Tibial nerve (tissue), 4 donors: ENCODE results near the gene MACROH2A2. TPM values are rescaled to one million over a fixed set of nuclear protein-coding genes. Genes with fewer than 3 reads are reported as not detected.

Source experiments
- DNase-seq, 2 donors: peaks; one replicate each; pipeline ENCODE4 v3.0.0-alpha.2; 2019; ENCODE audit warnings: low spot score in 2 of 2
- H3K27ac ChIP-seq, 4 donors: fragments of 200-600 bp; sonication (generic) in 3 of 4; one replicate each; pipeline ENCODE4 v1.5.1; 2017 to 2019; ENCODE audit warnings: mild to moderate bottlenecking in 1 of 4
- H3K27me3 ChIP-seq, 2 donors: fragments of 200-600 bp; sonication (generic) in 1 of 2; one replicate each; pipeline versions ENCODE4 v1.5.1 to v1.6.0; 2017 to 2019
- H3K36me3 ChIP-seq, 3 donors: fragments of 200-600 bp; sonication (generic); one replicate each; pipeline ENCODE4 v1.5.1; 2018 to 2019
- H3K4me1 ChIP-seq, 4 donors: fragments of 200-600 bp; sonication (generic) in 3 of 4; one replicate each; pipeline ENCODE4 v1.5.1; 2017 to 2019
- H3K4me3 ChIP-seq, 4 donors: fragments of 200-600 bp; sonication (generic) in 3 of 4; one replicate each; pipeline ENCODE4 v1.5.1; 2017 to 2019; ENCODE audit warnings: mild to moderate bottlenecking in 1 of 4, moderate library complexity in 1 of 4
- H3K9me3 ChIP-seq, 4 donors: fragments of 200-600 bp; sonication (generic) in 3 of 4; one replicate each; pipeline ENCODE4 v1.5.1; 2017 to 2019
- CTCF ChIP-seq, 5 experiments: fragments of 200-600 bp in 3 of 5; fragments of 450-650 bp in 2 of 5; sonication (generic) in 3 of 5; IDR thresholded peaks; one replicate each; pipeline ENCODE4 v1.5.1; 2016 to 2019; ENCODE audit warnings: antibody characterized with exemption in 5 of 5, mild to moderate bottlenecking in 3 of 5, moderate library complexity in 2 of 5
- EP300 ChIP-seq, 2 donors: sonication (generic); formaldehyde crosslinking; IDR thresholded peaks; one replicate each; pipeline ENCODE4 v1.6.1; 2017; ENCODE audit warnings: antibody characterized with exemption in 2 of 2, mild to moderate bottlenecking in 1 of 2
- POLR2A ChIP-seq, 2 donors: fragments of 450-650 bp; IDR thresholded peaks; one replicate each; pipeline ENCODE4 v1.6.1; 2017; ENCODE audit warnings: antibody characterized with exemption in 2 of 2, mild to moderate bottlenecking in 2 of 2, moderate library complexity in 2 of 2
- WGBS, 2 donors: methylation state at CpG; one replicate each; pipeline ENCODE4 v1.1.5; 2018; 5-methylcytosine and 5-hydroxymethylcytosine counted together
- total RNA-seq, 4 donors: library from RNA; depleted of rRNA; stranded (reverse); fragments of >200 nt; gene quantifications; one replicate each; pipeline ENCODE4 v1.1.0, GENCODE V29; 2016

The MACROH2A2 gene
- total RNA-seq, 4 donors from 2014 or later = 4.6 to 11.1 (median 8.9) TPM

- DNase-seq = no peak
- peaks cover 0 to 29% (median 0%) of the 10 kb centered on the region in 3 donors for H3K36me3 ChIP-seq
These were observed 72.3 kb downstream of the MACROH2A2 start for GRCh38 chr10:70124918-70125317.

GRCh38 chr10:70125918-70126552 is 73.4 kb downstream of the MACROH2A2 start:
- Histone ChIP-seq H3K36me3 (peaks cover 0 to 18% (median 0%) of the 10 kb centered on the region in 3 donors), H3K27me3 (no peaks in the 10 kb centered on the region), H3K4me3 (no peak overlapping the region), H3K27ac (no peak overlapping the region), H3K4me1 (peaks cover 0 to 6% (median under 1%) of the 10 kb centered on the region in 4 donors), H3K9me3 (no peaks in the 10 kb centered on the region)
- 63 to 73% methylated on average over 5 of the region's 5 CpGs for WGBS, 2 donors
- TF ChIP-seq EP300 (IDR thresholded peaks at IDR 0.05) (no peak), POLR2A (IDR thresholded peaks at IDR 0.05) (no peak), CTCF (IDR thresholded peaks at IDR 0.05) (no peak)
- no peak for DNase-seq

More at GRCh38 chr10:70124918-70125317, 72.3 kb downstream of the MACROH2A2 start:
- Histone ChIP-seq H3K27me3 (no peaks in the 10 kb centered on the region), H3K4me3 (no peak overlapping the region), H3K4me1 (no peaks in the 10 kb centered on the region), H3K9me3 (no peaks in the 10 kb centered on the region), H3K27ac (no peak overlapping the region)
- WGBS, 2 donors = 89 to 95% methylated on average over 3 of the region's 3 CpGs
- TF ChIP-seq POLR2A (IDR thresholded peaks at IDR 0.05) = no peak
- no peak for TF ChIP-seq EP300 (IDR thresholded peaks at IDR 0.05)
- TF ChIP-seq CTCF (IDR thresholded peaks at IDR 0.05) = no peak

- Histone ChIP-seq H3K9me3 (no peaks in the 10 kb centered on the region), H3K27ac (no peak overlapping the region), H3K4me1 (peaks cover 0 to 14% (median 4%) of the 10 kb centered on the region in 4 donors), H3K36me3 (peaks cover 0 to 18% (median 0%) of the 10 kb centered on the region in 3 donors), H3K27me3 (no peaks in the 10 kb centered on the region), H3K4me3 (no peak overlapping the region)
- no peak for DNase-seq
- 88 to 93% methylated on average over 15 of the region's 15 CpGs for WGBS, 2 donors
- TF ChIP-seq EP300 (IDR thresholded peaks at IDR 0.05) = no peak
- TF ChIP-seq POLR2A (IDR thresholded peaks at IDR 0.05) = no peak
- TF ChIP-seq CTCF (IDR thresholded peaks at IDR 0.05) = no peak
These were observed 74.2 kb downstream of the MACROH2A2 start for GRCh38 chr10:70126700-70127395.

GRCh38 chr10:70130878-70131559 is 78.4 kb downstream of the MACROH2A2 start:
- Histone ChIP-seq H3K9me3 (no peaks in the 10 kb centered on the region), H3K4me1 (peaks cover 0 to 30% (median 10%) of the 10 kb centered on the region in 4 donors), H3K36me3 (peaks cover 0 to 6% (median 0%) of the 10 kb centered on the region in 3 donors), H3K4me3 (no peak overlapping the region), H3K27ac (peak overlapping the region in 3 of 4 donors; percentile 10 to 81 (median 69)), H3K27me3 (no peaks in the 10 kb centered on the region)
- 71 to 80% methylated on average over 10 of the region's 10 CpGs for WGBS, 2 donors
- peak in 1 of 2 donors; percentile 38 for DNase-seq
- TF ChIP-seq EP300 (IDR thresholded peaks at IDR 0.05) = peak in 1 of 2 donors; percentile 54
- TF ChIP-seq CTCF (IDR thresholded peaks at IDR 0.05) = no peak
